H1 (cell line): ENCODE data around the gene KPNA4. TPM values are rescaled to one million over a fixed set of nuclear protein-coding genes. Genes with fewer than 3 reads are reported as not detected.
A peak's percentile ranks its signal among the peaks of the same experiment; 100 is the strongest.

Experiments used
- CTCF ChIA-PET: fragments of 300-600 bp; sonication (Branson Sonifier 250); formaldehyde crosslinking; loops from one replicate; lab custom pipeline; 2021; ENCODE audit not compliant: partially characterized antibody; lab: Charles Lee
- POLR2A ChIA-PET: fragments of 300-600 bp; sonication (Branson Sonifier 250); formaldehyde crosslinking; loops from one replicate; lab custom pipeline; 2021; ENCODE audit warnings: inconsistent platforms; ENCODE audit not compliant: partially characterized antibody; lab: Charles Lee
- DNase-seq, 2 experiments: peaks; one replicate each; pipeline versions ENCODE4 v3.0.0 to v3.0.0-alpha.2; 2010 to 2022; ENCODE audit warnings: low spot score in 2 of 2, low read depth in 1 of 2, mixed read lengths in 1 of 2
- FAIRE-seq: peaks from 2 replicates; lab custom pipeline; 2011; peaks lifted over from hg19 to GRCh38; lab: Jason Lieb, UNC
- H2AFZ ChIP-seq: 2 replicates; pipeline ENCODE4 v1.8.1; 2012; ENCODE audit warnings: low read length, inconsistent platforms
- H2AK5ac ChIP-seq: 2 replicates; pipeline ENCODE4 v1.6.1; 2013; ENCODE audit warnings: low read depth, low read length
- H2BK120ac ChIP-seq: replicated peaks from 2 replicates; pipeline ENCODE3; 2013; ENCODE audit warnings: low read depth, low read length, inconsistent platforms
- H2BK12ac ChIP-seq: 2 replicates; pipeline ENCODE4 v1.6.1; 2013; ENCODE audit warnings: low read depth, low read length
- H2BK15ac ChIP-seq: 2 replicates; pipeline ENCODE4 v1.6.1; 2013; ENCODE audit warnings: low read length
- H2BK20ac ChIP-seq: 2 replicates; pipeline ENCODE4 v1.6.1; 2013; ENCODE audit warnings: low read length
- H2BK5ac ChIP-seq: 2 replicates; pipeline ENCODE4 v1.6.1; 2013; ENCODE audit warnings: low read depth, low read length
- H3K14ac ChIP-seq: 2 replicates; pipeline ENCODE4 v1.6.1; 2013; ENCODE audit warnings: inconsistent platforms; ENCODE audit not compliant: insufficient read length
- H3K18ac ChIP-seq: 2 replicates; pipeline ENCODE4 v1.6.1; 2013; ENCODE audit warnings: low read length; ENCODE audit errors: extremely low read depth
- H3K23ac ChIP-seq: 2 replicates; pipeline ENCODE4 v1.6.1; 2013; ENCODE audit warnings: inconsistent platforms; ENCODE audit not compliant: insufficient read length
- H3K23me2 ChIP-seq: 2 replicates; pipeline ENCODE4 v1.6.1; 2013; ENCODE audit warnings: low read depth, low read length
- H3K27ac ChIP-seq: 2 replicates; pipeline ENCODE4 v1.6.1; 2011; ENCODE audit warnings: low read depth, low read length, inconsistent platforms
- H3K27me3 ChIP-seq, 4 experiments: replicated peaks in 1 of 4; 1 replicate in 1 of 4; 2 replicates in 3 of 4; pipeline versions ENCODE4 v1.6.1 to v1.8.1; 2011 to 2013; ENCODE audit warnings: low read length in 3 of 4, mild to moderate bottlenecking in 3 of 4, inconsistent platforms in 2 of 4, mixed read lengths in 2 of 4, moderate library complexity in 1 of 4; ENCODE audit not compliant: control insufficient read depth in 3 of 4, insufficient read depth in 3 of 4; ENCODE audit errors: extremely low read depth in 1 of 4
- H3K36me3 ChIP-seq, 4 experiments: 2 replicates each; pipeline versions ENCODE4 v1.6.1 to v1.8.1; 2011 to 2013; ENCODE audit warnings: mild to moderate bottlenecking in 4 of 4, low read length in 3 of 4, moderate library complexity in 2 of 4, control low read depth in 1 of 4, inconsistent platforms in 1 of 4; ENCODE audit not compliant: insufficient read depth in 4 of 4, control insufficient read depth in 2 of 4
- H3K4ac ChIP-seq: replicated peaks from 2 replicates; pipeline ENCODE3; 2013; ENCODE audit warnings: low read length, low read depth, mixed read lengths, inconsistent platforms; ENCODE audit not compliant: insufficient read length
- H3K4me1 ChIP-seq, 4 experiments: replicated peaks in 1 of 4; 1 replicate in 1 of 4; 2 replicates in 3 of 4; pipeline versions ENCODE4 v1.6.1 to v1.8.1; 2011 to 2013; ENCODE audit warnings: low read length in 3 of 4, inconsistent platforms in 2 of 4, mixed read lengths in 1 of 4; ENCODE audit not compliant: insufficient read depth in 4 of 4, control insufficient read depth in 3 of 4
- H3K4me2 ChIP-seq, 2 experiments: 2 replicates each; pipeline versions ENCODE4 v1.6.1 to v1.8.1; 2011 to 2013; ENCODE audit warnings: low read depth in 2 of 2, low read length in 2 of 2, control low read depth in 1 of 2, inconsistent platforms in 1 of 2, mild to moderate bottlenecking in 1 of 2; ENCODE audit not compliant: insufficient read depth in 1 of 2
- H3K4me3 ChIP-seq, 4 experiments: fragments of 200-600, 300-600 bp in 1 of 4; sonication (generic), shearing (Covaris generic), sonication (Bioruptor Twin) in 1 of 4; 2 replicates each; pipeline versions ENCODE4 v1.5.1 to v1.8.1; 2011 to 2016; ENCODE audit warnings: low read length in 4 of 4, low read depth in 3 of 4, control low read depth in 2 of 4, inconsistent platforms in 2 of 4, mild to moderate bottlenecking in 2 of 4, mixed read lengths in 1 of 4, moderate library complexity in 1 of 4; ENCODE audit not compliant: insufficient read depth in 2 of 4; ENCODE audit errors: extremely low read depth in 1 of 4
- H3K56ac ChIP-seq: replicated peaks from 2 replicates; pipeline ENCODE3; 2013; ENCODE audit warnings: low read depth, mild to moderate bottlenecking, mixed read lengths, low read length, inconsistent platforms; ENCODE audit not compliant: insufficient read length
- H3K79me1 ChIP-seq: 2 replicates; pipeline ENCODE4 v1.6.1; 2013; ENCODE audit warnings: low read depth, low read length, control low read depth
- H3K79me2 ChIP-seq, 2 experiments: 2 replicates each; pipeline versions ENCODE4 v1.6.1 to v1.8.1; 2012 to 2013; ENCODE audit warnings: low read length in 2 of 2, mild to moderate bottlenecking in 2 of 2, inconsistent platforms in 1 of 2; ENCODE audit not compliant: insufficient read depth in 2 of 2, control insufficient read depth in 1 of 2
- H3K9ac ChIP-seq, 4 experiments: replicated peaks in 1 of 4; 1 replicate in 1 of 4; 2 replicates in 3 of 4; pipeline versions ENCODE4 v1.6.1 to v1.8.1; 2011 to 2013; ENCODE audit warnings: low read depth in 3 of 4, low read length in 3 of 4, control low read depth in 2 of 4, mild to moderate bottlenecking in 2 of 4, moderate library complexity in 2 of 4, inconsistent platforms in 1 of 4; ENCODE audit errors: extremely low read depth in 1 of 4
- H3K9me3 ChIP-seq, 2 experiments: 2 replicates each; pipeline versions ENCODE4 v1.6.1 to v1.8.1; 2012 to 2013; ENCODE audit warnings: mild to moderate bottlenecking in 2 of 2, moderate library complexity in 2 of 2, control low read depth in 1 of 2, inconsistent platforms in 1 of 2, low read depth in 1 of 2, low read length in 1 of 2, mixed read lengths in 1 of 2; ENCODE audit not compliant: insufficient read depth in 2 of 2
- H4K20me1 ChIP-seq, 2 experiments: replicated peaks in 1 of 2; 2 replicates each; pipeline versions ENCODE3 to v1.8.1; 2011 to 2013; ENCODE audit warnings: inconsistent platforms in 2 of 2, low read length in 2 of 2, mild to moderate bottlenecking in 1 of 2; ENCODE audit not compliant: insufficient read depth in 2 of 2, control insufficient read depth in 1 of 2
- H4K5ac ChIP-seq: 2 replicates; pipeline ENCODE4 v1.6.1; 2013; ENCODE audit warnings: low read length, low read depth, mixed read lengths, inconsistent platforms; ENCODE audit not compliant: insufficient read length
- H4K8ac ChIP-seq: 2 replicates; pipeline ENCODE4 v1.8.0; 2013; ENCODE audit warnings: mild to moderate bottlenecking, moderate library complexity, low read length, inconsistent platforms; ENCODE audit not compliant: insufficient read depth; ENCODE audit errors: extremely low read depth
- H4K91ac ChIP-seq: replicated peaks from 2 replicates; pipeline ENCODE3; 2013; ENCODE audit warnings: low read length, mixed read lengths, inconsistent platforms; ENCODE audit not compliant: insufficient read length
- HDAC2 ChIP-seq, 2 experiments: fragments of 300-600 bp in 1 of 2; sonication (generic) in 1 of 2; IDR thresholded peaks; 2 replicates each; pipeline ENCODE4 v1.6.1; 2011 to 2012; ENCODE audit warnings: low read depth in 2 of 2, low read length in 2 of 2, mild to moderate bottlenecking in 2 of 2, moderate library complexity in 2 of 2, borderline replicate concordance in 1 of 2, inconsistent platforms in 1 of 2
- POLR2A ChIP-seq, 2 experiments: IDR thresholded peaks; 1 replicate in 1 of 2; 2 replicates in 1 of 2; pipeline ENCODE4 v1.6.1; 2011; ENCODE audit warnings: low read depth in 2 of 2, low read length in 2 of 2, mild to moderate bottlenecking in 2 of 2; ENCODE audit errors: control extremely low read depth in 1 of 2
- POLR2AphosphoS5 ChIP-seq: IDR thresholded peaks from 2 replicates; pipeline ENCODE4 v1.6.1; 2011; ENCODE audit warnings: low read depth, low read length
- SRF ChIP-seq: IDR thresholded peaks from 2 replicates; pipeline ENCODE4 v1.6.1; 2011; ENCODE audit warnings: mild to moderate bottlenecking, low read depth, low read length, moderate library complexity
- ZNF274 ChIP-seq: IDR thresholded peaks from 2 replicates; pipeline ENCODE4 v1.7.0; 2012; ENCODE audit warnings: low read length, borderline replicate concordance; ENCODE audit errors: extremely low read depth
- WGBS, 2 experiments: shearing (Covaris generic) in 1 of 2; methylation state at CpG; one replicate each; pipeline versions ENCODE4 v1.1.6 to v1.1.7; 2013 to 2015; ENCODE audit warnings: low lambda C conversion rate in 2 of 2, mixed read lengths in 2 of 2, inconsistent platforms in 1 of 2, low coverage in 1 of 2, missing lambda C conversion rate in 1 of 2; ENCODE audit not compliant: insufficient replicate concordance in 2 of 2, insufficient coverage in 1 of 2, insufficient read length in 1 of 2; ENCODE audit errors: extremely low coverage in 1 of 2, missing lambda C conversion rate in 1 of 2; 5-methylcytosine and 5-hydroxymethylcytosine counted together
- polyA plus RNA-seq, 7 experiments: library from polyadenylated mRNA; depleted of rRNA in 3 of 7; stranded (reverse) in 5 of 7; unstranded in 2 of 7; fragments of >200 nt in 5 of 7; fragments of 200-250 nt in 2 of 7; gene quantifications; 1 replicate in 5 of 7; 2 replicates in 1 of 7; 4 replicates in 1 of 7; pipeline versions ENCODE4 v1.2.1 to v1.2.3, GENCODE V29; 2011 to 2013; ENCODE audit warnings: missing spikeins in 2 of 7, mixed read lengths in 2 of 7
- total RNA-seq: library from RNA; stranded (reverse); fragmentation: NEBNext Ultra II Directional; extraction: Animal tissue kit (Norgen Biotek cat#: 25700); gene quantifications from 2 replicates; pipeline ENCODE4 v1.2.1, GENCODE V29; 2021
- TF ChIP-seq, protein P1 (sequence below), 3 experiments: IDR thresholded peaks; 1 replicate in 2 of 3; 2 replicates in 1 of 3; pipeline versions ENCODE4 v1.5.1 to v1.6.1; 2011; ENCODE audit warnings: low read length in 3 of 3, mild to moderate bottlenecking in 3 of 3, inconsistent platforms in 2 of 3, low read depth in 1 of 3, moderate library complexity in 1 of 3; ENCODE audit not compliant: insufficient read depth in 1 of 3; ENCODE audit errors: control extremely low read depth in 1 of 3

The KPNA4 gene
- total and polyA plus RNA-seq, 2 of the 8 experiments (the other 6 are each of a cell fraction or from before 2014, with no cell fraction given): 13.2 to 81.9 TPM

DNA sequence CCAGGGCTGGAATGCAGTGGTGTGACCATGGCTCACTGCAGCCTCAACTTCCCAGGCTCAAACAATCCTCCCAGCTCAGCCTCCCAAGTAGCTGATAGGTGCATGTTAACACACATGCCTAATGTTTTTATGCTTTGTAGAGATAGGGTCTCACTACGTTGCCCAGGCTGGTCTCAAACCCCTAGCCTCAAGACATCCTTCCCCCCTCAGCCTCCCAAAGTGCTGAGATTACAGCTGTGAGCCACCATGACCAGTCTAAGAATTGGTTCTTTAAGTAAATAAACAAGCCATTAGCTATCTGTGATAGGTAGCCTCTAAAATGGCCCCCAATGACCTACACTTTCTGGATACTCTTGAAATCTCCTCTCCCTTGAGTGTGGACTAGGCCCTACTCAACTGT is 119.5 kb downstream of the KPNA4 start:
- Histone ChIP-seq H3K4me2 (no peak overlapping the region), H3K36me3 (peaks cover 0 to 53% (median 16%) of the 10 kb centered on the region in 4 experiments; a peak in 4 of 8 replicates)
- CTCF ChIA-PET: no interaction called here

More for the DNA sequence above, 119.5 kb downstream of the KPNA4 start:
- H2BK15ac ChIP-seq: no peak overlapping the region
- no peak overlapping the region for H3K14ac ChIP-seq
- H3K18ac ChIP-seq: no peak overlapping the region
- DNase-seq: no peak
- no peak for FAIRE-seq
- peaks cover 0 to 2% of the 10 kb centered on the region in 2 experiments; a peak in 3 of 4 replicates for H3K9me3 ChIP-seq
- H2BK12ac ChIP-seq: no peak overlapping the region
- no peak overlapping the region for H2BK20ac ChIP-seq
- H3K4me3 ChIP-seq: no peak overlapping the region
- no peak overlapping the region for H3K9ac ChIP-seq
- 87% methylated on average over 1 of the region's 1 CpG; no CpG with 5 or more reads in 1 of the 2 experiments for WGBS, 2 experiments
- H3K23ac ChIP-seq: no peak overlapping the region
- H4K91ac ChIP-seq: no peak overlapping the region
- POLR2A ChIA-PET: interaction anchor here (0.7 to 2.4 kb wide), 2 partner anchors 10 to 90 kb away, joined by 3 to 12 read pairs; no protein-coding TSS in a partner anchor
- no peak overlapping the region for H2AK5ac ChIP-seq
- no peak overlapping the region for H3K56ac ChIP-seq
- no peak overlapping the region for H3K4ac ChIP-seq
- no peak overlapping the region for H2BK5ac ChIP-seq
- peaks cover 6% of the 10 kb centered on the region for H3K23me2 ChIP-seq
- H4K5ac ChIP-seq: no peak overlapping the region
- TF ChIP-seq SRF (no peak), ZNF274 (no peak), POLR2AphosphoS5 (0 out of 2 replicates have a peak, but pooled peaks have one; percentile 20), HDAC2 (IDR thresholded peaks at IDR 0.05; ENCODE audit: borderline replicate concordance in 1 of 2, low read depth in 2 of 2, low read length in 2 of 2) (no peak), POLR2A (IDR thresholded peaks at IDR 0.05; ENCODE audit: control extremely low read depth in 1 of 2, low read depth in 2 of 2, low read length in 2 of 2) (no peak)
- TF ChIP-seq, protein P1, sequence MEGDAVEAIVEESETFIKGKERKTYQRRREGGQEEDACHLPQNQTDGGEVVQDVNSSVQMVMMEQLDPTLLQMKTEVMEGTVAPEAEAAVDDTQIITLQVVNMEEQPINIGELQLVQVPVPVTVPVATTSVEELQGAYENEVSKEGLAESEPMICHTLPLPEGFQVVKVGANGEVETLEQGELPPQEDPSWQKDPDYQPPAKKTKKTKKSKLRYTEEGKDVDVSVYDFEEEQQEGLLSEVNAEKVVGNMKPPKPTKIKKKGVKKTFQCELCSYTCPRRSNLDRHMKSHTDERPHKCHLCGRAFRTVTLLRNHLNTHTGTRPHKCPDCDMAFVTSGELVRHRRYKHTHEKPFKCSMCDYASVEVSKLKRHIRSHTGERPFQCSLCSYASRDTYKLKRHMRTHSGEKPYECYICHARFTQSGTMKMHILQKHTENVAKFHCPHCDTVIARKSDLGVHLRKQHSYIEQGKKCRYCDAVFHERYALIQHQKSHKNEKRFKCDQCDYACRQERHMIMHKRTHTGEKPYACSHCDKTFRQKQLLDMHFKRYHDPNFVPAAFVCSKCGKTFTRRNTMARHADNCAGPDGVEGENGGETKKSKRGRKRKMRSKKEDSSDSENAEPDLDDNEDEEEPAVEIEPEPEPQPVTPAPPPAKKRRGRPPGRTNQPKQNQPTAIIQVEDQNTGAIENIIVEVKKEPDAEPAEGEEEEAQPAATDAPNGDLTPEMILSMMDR (IDR thresholded peaks at IDR 0.05; ENCODE audit: control extremely low read depth in 1 of 3, insufficient read depth in 1 of 3, low read depth in 1 of 3, low read length in 3 of 3): no peak
- TF ChIP-seq, all 59 proteins: peak for 1
- Histone ChIP-seq H4K8ac (no peak overlapping the region), H2BK120ac (no peak overlapping the region), H3K27me3 (no peaks in the 10 kb centered on the region), H3K4me1 (peaks cover 0 to 5% (median 0%) of the 10 kb centered on the region in 4 experiments; a peak in 3 of 7 replicates), H2AFZ (no peak overlapping the region), H3K79me1 (no peaks in the 10 kb centered on the region; the same call in 1 of the 2 replicates), H3K79me2 (peaks cover 35 to 83% of the 10 kb centered on the region in 2 experiments), H4K20me1 (peaks cover 1% of the 10 kb centered on the region in 2 experiments), H3K27ac (no peak overlapping the region)
